Neural cell (in vitro differentiated cells): Measurements from ENCODE around the gene YIPF5.

Experiments used
- EP300 ChIP-seq: fragments of 450-650 bp; conservative IDR thresholded peaks from 2 replicates; pipeline ENCODE4 v1.6.1; 2014; ENCODE audit warnings: antibody characterized with exemption, mild to moderate bottlenecking, moderate library complexity; ENCODE audit not compliant: poor library complexity, severe bottlenecking
- EZH2 ChIP-seq: fragments of 200-600, 300-800 bp; shearing (Covaris generic), sonication (generic); IDR thresholded peaks from 2 replicates; pipeline ENCODE4 v1.6.1; 2014; ENCODE audit warnings: antibody characterized with exemption, low read length, borderline replicate concordance, mild to moderate bottlenecking; ENCODE audit not compliant: insufficient read depth, poor library complexity, severe bottlenecking
- POLR2AphosphoS5 ChIP-seq: IDR thresholded peaks from 2 replicates; pipeline ENCODE4 v1.6.1; 2012
- SMC3 ChIP-seq: fragments of 450-650 bp; conservative IDR thresholded peaks from 2 replicates; pipeline ENCODE4 v1.6.1; 2014; ENCODE audit warnings: antibody characterized with exemption, mild to moderate bottlenecking, moderate library complexity; ENCODE audit not compliant: poor library complexity
- TF ChIP-seq, protein P1 (sequence below): fragments of 450-650 bp; IDR thresholded peaks from 2 replicates; pipeline ENCODE4 v1.5.1; 2014; ENCODE audit warnings: antibody characterized with exemption, mild to moderate bottlenecking, moderate library complexity; ENCODE audit not compliant: poor library complexity, severe bottlenecking
- TF ChIP-seq, protein P2 (sequence below): IDR thresholded peaks from 2 replicates; pipeline ENCODE4 v1.6.1; 2012; ENCODE audit warnings: borderline replicate concordance

DNA sequence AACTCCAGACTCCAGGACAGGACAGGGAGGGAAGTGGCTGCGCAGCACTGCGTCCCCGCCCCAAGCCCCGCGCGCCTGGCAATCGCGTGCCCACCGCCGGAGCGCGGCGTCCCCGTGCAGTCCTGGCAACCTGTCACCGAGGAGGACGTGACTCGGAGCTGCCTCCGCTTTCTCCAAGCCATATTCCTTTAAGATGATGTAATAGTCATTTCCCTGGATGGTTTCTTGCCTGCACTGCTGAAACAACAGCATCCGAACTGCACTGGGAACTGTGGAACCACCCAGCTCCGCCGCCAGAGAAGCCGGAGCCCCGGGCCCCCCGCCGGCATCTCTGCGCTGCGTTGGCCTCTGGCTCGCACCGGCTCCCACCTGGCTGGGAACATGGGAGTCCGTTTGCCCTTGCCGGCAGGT lies 34.7 kb upstream of the YIPF5 start:
- TF ChIP-seq, protein P1, sequence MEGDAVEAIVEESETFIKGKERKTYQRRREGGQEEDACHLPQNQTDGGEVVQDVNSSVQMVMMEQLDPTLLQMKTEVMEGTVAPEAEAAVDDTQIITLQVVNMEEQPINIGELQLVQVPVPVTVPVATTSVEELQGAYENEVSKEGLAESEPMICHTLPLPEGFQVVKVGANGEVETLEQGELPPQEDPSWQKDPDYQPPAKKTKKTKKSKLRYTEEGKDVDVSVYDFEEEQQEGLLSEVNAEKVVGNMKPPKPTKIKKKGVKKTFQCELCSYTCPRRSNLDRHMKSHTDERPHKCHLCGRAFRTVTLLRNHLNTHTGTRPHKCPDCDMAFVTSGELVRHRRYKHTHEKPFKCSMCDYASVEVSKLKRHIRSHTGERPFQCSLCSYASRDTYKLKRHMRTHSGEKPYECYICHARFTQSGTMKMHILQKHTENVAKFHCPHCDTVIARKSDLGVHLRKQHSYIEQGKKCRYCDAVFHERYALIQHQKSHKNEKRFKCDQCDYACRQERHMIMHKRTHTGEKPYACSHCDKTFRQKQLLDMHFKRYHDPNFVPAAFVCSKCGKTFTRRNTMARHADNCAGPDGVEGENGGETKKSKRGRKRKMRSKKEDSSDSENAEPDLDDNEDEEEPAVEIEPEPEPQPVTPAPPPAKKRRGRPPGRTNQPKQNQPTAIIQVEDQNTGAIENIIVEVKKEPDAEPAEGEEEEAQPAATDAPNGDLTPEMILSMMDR: peak; percentile 24
- TF ChIP-seq SMC3: peak; percentile 62
- no peak for TF ChIP-seq POLR2AphosphoS5
- TF ChIP-seq EZH2: no peak
- TF ChIP-seq EP300: no peak
- TF ChIP-seq, protein P2, sequence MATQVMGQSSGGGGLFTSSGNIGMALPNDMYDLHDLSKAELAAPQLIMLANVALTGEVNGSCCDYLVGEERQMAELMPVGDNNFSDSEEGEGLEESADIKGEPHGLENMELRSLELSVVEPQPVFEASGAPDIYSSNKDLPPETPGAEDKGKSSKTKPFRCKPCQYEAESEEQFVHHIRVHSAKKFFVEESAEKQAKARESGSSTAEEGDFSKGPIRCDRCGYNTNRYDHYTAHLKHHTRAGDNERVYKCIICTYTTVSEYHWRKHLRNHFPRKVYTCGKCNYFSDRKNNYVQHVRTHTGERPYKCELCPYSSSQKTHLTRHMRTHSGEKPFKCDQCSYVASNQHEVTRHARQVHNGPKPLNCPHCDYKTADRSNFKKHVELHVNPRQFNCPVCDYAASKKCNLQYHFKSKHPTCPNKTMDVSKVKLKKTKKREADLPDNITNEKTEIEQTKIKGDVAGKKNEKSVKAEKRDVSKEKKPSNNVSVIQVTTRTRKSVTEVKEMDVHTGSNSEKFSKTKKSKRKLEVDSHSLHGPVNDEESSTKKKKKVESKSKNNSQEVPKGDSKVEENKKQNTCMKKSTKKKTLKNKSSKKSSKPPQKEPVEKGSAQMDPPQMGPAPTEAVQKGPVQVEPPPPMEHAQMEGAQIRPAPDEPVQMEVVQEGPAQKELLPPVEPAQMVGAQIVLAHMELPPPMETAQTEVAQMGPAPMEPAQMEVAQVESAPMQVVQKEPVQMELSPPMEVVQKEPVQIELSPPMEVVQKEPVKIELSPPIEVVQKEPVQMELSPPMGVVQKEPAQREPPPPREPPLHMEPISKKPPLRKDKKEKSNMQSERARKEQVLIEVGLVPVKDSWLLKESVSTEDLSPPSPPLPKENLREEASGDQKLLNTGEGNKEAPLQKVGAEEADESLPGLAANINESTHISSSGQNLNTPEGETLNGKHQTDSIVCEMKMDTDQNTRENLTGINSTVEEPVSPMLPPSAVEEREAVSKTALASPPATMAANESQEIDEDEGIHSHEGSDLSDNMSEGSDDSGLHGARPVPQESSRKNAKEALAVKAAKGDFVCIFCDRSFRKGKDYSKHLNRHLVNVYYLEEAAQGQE: peak; percentile 63
